Trophoblast cell (in vitro differentiated cells and primary cell): ENCODE data around the gene MC4R.

Experiments used
- DNase-seq, 2 donors: peaks; one replicate each; pipeline ENCODE4 v3.0.0-alpha.2; 2016
- H2AFZ ChIP-seq: 2 replicates; pipeline ENCODE4 v1.6.1; 2013; ENCODE audit warnings: low read length, moderate library complexity, mild to moderate bottlenecking; ENCODE audit not compliant: insufficient read depth, poor library complexity
- H2AK5ac ChIP-seq: 2 replicates; pipeline ENCODE4 v1.6.1; 2013; ENCODE audit warnings: mild to moderate bottlenecking, low read length
- H2BK120ac ChIP-seq: 2 replicates; pipeline ENCODE4 v1.6.1; 2013; ENCODE audit warnings: low read length, mild to moderate bottlenecking, moderate library complexity; ENCODE audit not compliant: insufficient read depth, poor library complexity
- H2BK12ac ChIP-seq: 2 replicates; pipeline ENCODE4 v1.6.1; 2013; ENCODE audit warnings: mild to moderate bottlenecking, low read length, moderate library complexity
- H2BK5ac ChIP-seq: 2 replicates; pipeline ENCODE4 v1.6.1; 2013; ENCODE audit warnings: low read length, low read depth, moderate library complexity, mild to moderate bottlenecking; ENCODE audit not compliant: poor library complexity
- H3K14ac ChIP-seq: 2 replicates; pipeline ENCODE4 v1.6.1; 2013; ENCODE audit warnings: mild to moderate bottlenecking, low read length
- H3K18ac ChIP-seq: 2 replicates; pipeline ENCODE4 v1.6.1; 2013; ENCODE audit warnings: mild to moderate bottlenecking, low read length
- H3K23ac ChIP-seq: 2 replicates; pipeline ENCODE4 v1.6.1; 2013; ENCODE audit warnings: low read length
- H3K27ac ChIP-seq: 2 replicates; pipeline ENCODE4 v1.5.1; 2013; ENCODE audit warnings: low read depth, mild to moderate bottlenecking, inconsistent platforms, low read length, moderate library complexity
- H3K27me3 ChIP-seq: 2 replicates; pipeline ENCODE4 v1.6.1; 2013; ENCODE audit warnings: inconsistent platforms, mild to moderate bottlenecking, low read length, moderate library complexity; ENCODE audit not compliant: insufficient read depth
- H3K36me3 ChIP-seq, 2 experiments: 1 replicate in 1 of 2; 2 replicates in 1 of 2; pipeline ENCODE4 v1.6.1; 2013; ENCODE audit warnings: low read length in 2 of 2, mild to moderate bottlenecking in 2 of 2, moderate library complexity in 1 of 2; ENCODE audit not compliant: insufficient read depth in 2 of 2, control insufficient read depth in 1 of 2
- H3K4ac ChIP-seq: 2 replicates; pipeline ENCODE4 v1.6.1; 2013; ENCODE audit warnings: low read depth, mild to moderate bottlenecking, low read length, moderate library complexity
- H3K4me1 ChIP-seq, 2 experiments: 1 replicate in 1 of 2; 2 replicates in 1 of 2; pipeline ENCODE4 v1.6.1; 2013; ENCODE audit warnings: low read length in 2 of 2, mild to moderate bottlenecking in 2 of 2, moderate library complexity in 1 of 2; ENCODE audit not compliant: insufficient read depth in 2 of 2, control insufficient read depth in 1 of 2
- H3K4me2 ChIP-seq: 2 replicates; pipeline ENCODE4 v1.6.1; 2013; ENCODE audit warnings: inconsistent platforms, mild to moderate bottlenecking, low read length, moderate library complexity
- H3K4me3 ChIP-seq: 2 replicates; pipeline ENCODE4 v1.5.1; 2013; ENCODE audit warnings: mild to moderate bottlenecking, low read depth, low read length, inconsistent platforms
- H3K79me1 ChIP-seq: one replicate; pipeline ENCODE4 v1.6.1; 2013; ENCODE audit warnings: low read length
- H3K79me2 ChIP-seq: 2 replicates; pipeline ENCODE4 v1.6.1; 2013; ENCODE audit warnings: low read length, mild to moderate bottlenecking; ENCODE audit not compliant: control insufficient read depth, insufficient read depth, poor library complexity
- H3K9ac ChIP-seq: 2 replicates; pipeline ENCODE4 v1.6.1; 2013; ENCODE audit warnings: mild to moderate bottlenecking, low read length
- H3K9me3 ChIP-seq: 2 replicates; pipeline ENCODE4 v1.6.1; 2013; ENCODE audit warnings: low read depth, mild to moderate bottlenecking, control low read depth, inconsistent platforms, low read length; ENCODE audit not compliant: insufficient read depth
- H4K12ac ChIP-seq: 2 replicates; pipeline ENCODE4 v1.6.1; 2013; ENCODE audit warnings: low read depth, mild to moderate bottlenecking, low read length, moderate library complexity
- H4K8ac ChIP-seq: 2 replicates; pipeline ENCODE4 v1.6.1; 2013; ENCODE audit warnings: low read depth, mild to moderate bottlenecking, low read length, moderate library complexity
- H4K91ac ChIP-seq: one replicate; pipeline ENCODE4 v1.6.1; 2013; ENCODE audit warnings: low read depth, mild to moderate bottlenecking, low read length, moderate library complexity
- WGBS: extraction: QIAGEN DNeasy Blood & Tissue Kit; methylation state at CpG from one replicate; pipeline ENCODE4 v1.1.7; 2013; ENCODE audit warnings: missing lambda C conversion rate; ENCODE audit not compliant: insufficient read length, insufficient coverage; ENCODE audit errors: extremely low coverage; 5-methylcytosine and 5-hydroxymethylcytosine counted together

The MC4R gene

GRCh38 chr18:60331890-60332289 lies 40.7 kb downstream of the MC4R start:
- no peaks in the 10 kb centered on the region for H3K9me3 ChIP-seq
- no peaks in the 10 kb centered on the region for H3K27me3 ChIP-seq
- H4K8ac ChIP-seq, result no peak overlapping the region
- H3K4me1 ChIP-seq, result no peaks in the 10 kb centered on the region
- no peak overlapping the region for H3K4me3 ChIP-seq
- no CpG with 5 or more reads among the region's 6 CpGs for WGBS
- H3K4ac ChIP-seq, result no peak overlapping the region
- no peak overlapping the region for H4K91ac ChIP-seq
- H3K18ac ChIP-seq, result no peak overlapping the region
- no peak overlapping the region for H2BK120ac ChIP-seq
- H3K23ac ChIP-seq, result no peak overlapping the region
- no peak for DNase-seq
- H2AK5ac ChIP-seq, result no peak overlapping the region
- H4K12ac ChIP-seq, result no peak overlapping the region
- H3K14ac ChIP-seq, result no peak overlapping the region
- no peak overlapping the region for H3K27ac ChIP-seq
- H2BK12ac ChIP-seq, result no peak overlapping the region
- no peak overlapping the region for H3K4me2 ChIP-seq
- H2BK5ac ChIP-seq, result no peak overlapping the region
- no peaks in the 10 kb centered on the region for H3K36me3 ChIP-seq
- H2AFZ ChIP-seq, result no peak overlapping the region
- no peaks in the 10 kb centered on the region for H3K79me1 ChIP-seq
- H3K79me2 ChIP-seq, result no peaks in the 10 kb centered on the region
- H3K9ac ChIP-seq, result no peak overlapping the region

- Histone ChIP-seq H3K4ac (no peak overlapping the region), H4K12ac (no peak overlapping the region), H3K4me1 (no peaks in the 10 kb centered on the region), H3K27ac (no peak overlapping the region), H3K79me2 (no peaks in the 10 kb centered on the region), H3K79me1 (no peaks in the 10 kb centered on the region), H3K9ac (no peak overlapping the region), H2BK5ac (no peak overlapping the region), H2AK5ac (no peak overlapping the region), H3K14ac (no peak overlapping the region), H2BK12ac (no peak overlapping the region), H4K91ac (no peak overlapping the region), H3K4me3 (no peak overlapping the region), H4K8ac (no peak overlapping the region), H3K4me2 (no peak overlapping the region), H3K23ac (no peak overlapping the region), H3K18ac (no peak overlapping the region), H3K27me3 (no peaks in the 10 kb centered on the region), H3K9me3 (no peaks in the 10 kb centered on the region), H2AFZ (no peak overlapping the region), H2BK120ac (no peak overlapping the region), H3K36me3 (no peaks in the 10 kb centered on the region)
- no peak for DNase-seq
These were observed 43.4 kb downstream of the MC4R start for GRCh38 chr18:60329131-60329530.

GRCh38 chr18:60327880-60328279 lies 44.7 kb downstream of the MC4R start:
- H4K91ac ChIP-seq, result no peak overlapping the region
- WGBS, result no CpG with 5 or more reads among the region's 2 CpGs
- H3K36me3 ChIP-seq, result no peaks in the 10 kb centered on the region
- no peak overlapping the region for H2AK5ac ChIP-seq
- H3K79me2 ChIP-seq, result no peaks in the 10 kb centered on the region
- no peak overlapping the region for H2BK12ac ChIP-seq
- no peaks in the 10 kb centered on the region for H3K9me3 ChIP-seq
- H3K4ac ChIP-seq, result no peak overlapping the region
- H3K27me3 ChIP-seq, result no peaks in the 10 kb centered on the region
- no peak overlapping the region for H3K9ac ChIP-seq
- no peak overlapping the region for H2BK120ac ChIP-seq
- H2BK5ac ChIP-seq, result no peak overlapping the region
- no peak overlapping the region for H3K4me2 ChIP-seq
- H3K4me3 ChIP-seq, result no peak overlapping the region
- no peak overlapping the region for H4K8ac ChIP-seq
- H3K4me1 ChIP-seq, result no peaks in the 10 kb centered on the region
- H3K14ac ChIP-seq, result no peak overlapping the region
- no peak overlapping the region for H3K27ac ChIP-seq
- H4K12ac ChIP-seq, result no peak overlapping the region
- no peak overlapping the region for H3K23ac ChIP-seq
- DNase-seq, result no peak
- no peaks in the 10 kb centered on the region for H3K79me1 ChIP-seq
- H3K18ac ChIP-seq, result no peak overlapping the region
- H2AFZ ChIP-seq, result no peak overlapping the region

GRCh38 chr18:60322591-60322990 lies 50.0 kb downstream of the MC4R start:
- Histone ChIP-seq H3K4me1 (no peaks in the 10 kb centered on the region), H4K12ac (no peak overlapping the region), H3K4me2 (no peak overlapping the region), H3K27me3 (no peaks in the 10 kb centered on the region), H4K91ac (no peak overlapping the region), H4K8ac (no peak overlapping the region), H2BK5ac (no peak overlapping the region), H3K23ac (no peak overlapping the region), H3K4ac (no peak overlapping the region), H2BK12ac (no peak overlapping the region), H3K14ac (no peak overlapping the region), H3K27ac (no peak overlapping the region), H3K4me3 (no peak overlapping the region), H3K36me3 (no peaks in the 10 kb centered on the region), H3K9ac (no peak overlapping the region), H3K9me3 (no peaks in the 10 kb centered on the region), H2AK5ac (no peak overlapping the region), H2BK120ac (no peak overlapping the region), H2AFZ (no peak overlapping the region), H3K18ac (no peak overlapping the region), H3K79me1 (no peaks in the 10 kb centered on the region), H3K79me2 (no peaks in the 10 kb centered on the region)
- no peak for DNase-seq
